Measurements from ENCODE around the gene NFATC2. TPM values are rescaled to one million over a fixed set of nuclear protein-coding genes. Genes with fewer than 3 reads are reported as not detected.

NFATC2 gene
- total RNA-seq, 3 donors from 2014 or later: 6.2 to 7.3 (median 7.2) TPM

DNA sequence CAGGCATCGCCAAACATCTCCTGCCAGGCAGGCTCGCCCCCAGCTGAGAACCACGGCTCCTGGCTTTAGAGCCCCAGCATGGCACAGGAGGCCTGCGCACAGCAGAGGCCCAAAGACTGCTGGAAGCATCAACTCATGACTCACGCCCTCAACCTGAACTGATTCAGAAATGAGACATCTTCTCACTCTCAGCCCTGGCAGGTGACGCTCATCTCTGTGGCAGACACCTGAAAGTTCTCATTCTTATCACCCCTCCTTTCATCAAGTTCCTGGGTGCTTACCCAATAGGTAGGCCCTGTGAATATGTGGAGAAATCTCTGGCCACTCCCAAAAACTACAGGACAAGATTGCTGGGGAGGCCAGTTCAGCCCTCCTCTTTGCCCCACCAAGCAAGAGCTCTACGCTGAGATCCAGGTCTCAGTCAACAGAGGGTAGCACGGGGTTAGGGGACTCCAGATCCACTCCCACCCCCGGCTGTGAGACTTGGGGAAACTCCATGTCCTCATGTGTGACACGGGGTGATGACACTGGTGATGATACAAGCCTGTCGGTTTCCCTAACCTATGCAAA lies 11.3 kb downstream of the NFATC2 start:
- DNase-seq (no peak), ATAC-seq (peak; percentile 45)
- no peak overlapping the region for H3K4me3 ChIP-seq
- no peaks in the 10 kb centered on the region for H3K36me3 ChIP-seq (ENCODE audit: low read depth)
- intact Hi-C loops (cut with DNase I, micrococcal nuclease): no loop called here
- H3K4me1 ChIP-seq (ENCODE audit: low read depth): peaks cover 4% of the 10 kb centered on the region
- TF ChIP-seq, protein P1, sequence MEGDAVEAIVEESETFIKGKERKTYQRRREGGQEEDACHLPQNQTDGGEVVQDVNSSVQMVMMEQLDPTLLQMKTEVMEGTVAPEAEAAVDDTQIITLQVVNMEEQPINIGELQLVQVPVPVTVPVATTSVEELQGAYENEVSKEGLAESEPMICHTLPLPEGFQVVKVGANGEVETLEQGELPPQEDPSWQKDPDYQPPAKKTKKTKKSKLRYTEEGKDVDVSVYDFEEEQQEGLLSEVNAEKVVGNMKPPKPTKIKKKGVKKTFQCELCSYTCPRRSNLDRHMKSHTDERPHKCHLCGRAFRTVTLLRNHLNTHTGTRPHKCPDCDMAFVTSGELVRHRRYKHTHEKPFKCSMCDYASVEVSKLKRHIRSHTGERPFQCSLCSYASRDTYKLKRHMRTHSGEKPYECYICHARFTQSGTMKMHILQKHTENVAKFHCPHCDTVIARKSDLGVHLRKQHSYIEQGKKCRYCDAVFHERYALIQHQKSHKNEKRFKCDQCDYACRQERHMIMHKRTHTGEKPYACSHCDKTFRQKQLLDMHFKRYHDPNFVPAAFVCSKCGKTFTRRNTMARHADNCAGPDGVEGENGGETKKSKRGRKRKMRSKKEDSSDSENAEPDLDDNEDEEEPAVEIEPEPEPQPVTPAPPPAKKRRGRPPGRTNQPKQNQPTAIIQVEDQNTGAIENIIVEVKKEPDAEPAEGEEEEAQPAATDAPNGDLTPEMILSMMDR (IDR thresholded peaks at IDR 0.05): no peak
- no peaks in the 10 kb centered on the region for H3K9me3 ChIP-seq

DNA sequence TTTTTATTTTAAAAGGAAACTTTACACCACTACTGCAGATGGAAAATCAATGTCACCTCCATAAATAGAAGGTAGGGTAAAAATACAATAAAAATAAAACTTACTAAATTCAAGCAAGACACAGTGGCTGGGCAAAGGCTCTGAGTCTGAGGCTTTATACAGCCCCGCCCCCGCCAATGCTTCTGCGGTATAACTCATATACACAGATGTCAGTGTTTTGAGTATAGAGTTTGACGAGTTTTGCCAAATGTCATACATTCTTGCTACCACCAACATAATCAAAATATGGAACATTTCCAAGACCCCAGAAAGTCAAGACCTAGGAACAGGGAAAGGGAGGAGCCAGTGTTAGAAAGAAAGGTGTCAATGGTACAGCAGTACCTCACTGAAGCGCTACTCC lies 12.8 kb downstream of the NFATC2 start:
- Histone ChIP-seq H3K36me3 (ENCODE audit: low read depth) (no peaks in the 10 kb centered on the region), H3K4me1 (ENCODE audit: low read depth) (peaks cover 6% of the 10 kb centered on the region), H3K4me3 (no peak overlapping the region), H3K9me3 (no peaks in the 10 kb centered on the region)
- ATAC-seq: no peak
- TF ChIP-seq, protein P1 (IDR thresholded peaks at IDR 0.05): no peak
- intact Hi-C loops (cut with DNase I, micrococcal nuclease): no loop called here
- peak in 1 of 3 donors; percentile 54 for DNase-seq

DNA sequence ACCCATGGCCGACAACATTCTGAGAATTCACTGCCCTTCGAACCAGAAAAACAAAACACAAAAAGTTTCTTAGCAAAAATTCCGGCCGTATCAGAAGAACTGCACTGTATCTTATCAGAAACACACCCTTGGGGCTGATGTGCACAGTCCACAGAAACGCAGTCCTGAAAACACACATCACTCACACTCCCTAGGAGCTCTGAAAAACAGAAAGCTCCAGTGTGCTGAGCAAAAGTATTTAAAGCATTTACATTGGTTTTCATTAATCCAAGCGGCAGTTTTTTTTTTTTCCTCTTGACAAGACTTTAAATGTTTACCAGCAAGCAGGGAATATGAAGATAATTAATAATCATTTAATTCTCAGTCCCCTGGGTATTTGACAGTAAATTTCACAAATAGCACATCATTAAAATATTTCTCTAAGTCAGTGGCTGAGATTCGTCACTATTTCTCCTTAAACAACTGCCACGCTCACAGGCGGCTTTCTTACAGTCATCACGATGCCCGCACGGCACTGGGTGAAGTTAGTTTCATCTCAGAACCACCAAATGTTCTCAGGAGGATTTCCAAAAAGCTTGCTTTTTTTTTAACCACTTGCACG lies 13.3 kb downstream of the NFATC2 start:
- TF ChIP-seq, protein P1 (IDR thresholded peaks at IDR 0.05): no peak
- H3K36me3 ChIP-seq (ENCODE audit: low read depth): no peaks in the 10 kb centered on the region

DNA sequence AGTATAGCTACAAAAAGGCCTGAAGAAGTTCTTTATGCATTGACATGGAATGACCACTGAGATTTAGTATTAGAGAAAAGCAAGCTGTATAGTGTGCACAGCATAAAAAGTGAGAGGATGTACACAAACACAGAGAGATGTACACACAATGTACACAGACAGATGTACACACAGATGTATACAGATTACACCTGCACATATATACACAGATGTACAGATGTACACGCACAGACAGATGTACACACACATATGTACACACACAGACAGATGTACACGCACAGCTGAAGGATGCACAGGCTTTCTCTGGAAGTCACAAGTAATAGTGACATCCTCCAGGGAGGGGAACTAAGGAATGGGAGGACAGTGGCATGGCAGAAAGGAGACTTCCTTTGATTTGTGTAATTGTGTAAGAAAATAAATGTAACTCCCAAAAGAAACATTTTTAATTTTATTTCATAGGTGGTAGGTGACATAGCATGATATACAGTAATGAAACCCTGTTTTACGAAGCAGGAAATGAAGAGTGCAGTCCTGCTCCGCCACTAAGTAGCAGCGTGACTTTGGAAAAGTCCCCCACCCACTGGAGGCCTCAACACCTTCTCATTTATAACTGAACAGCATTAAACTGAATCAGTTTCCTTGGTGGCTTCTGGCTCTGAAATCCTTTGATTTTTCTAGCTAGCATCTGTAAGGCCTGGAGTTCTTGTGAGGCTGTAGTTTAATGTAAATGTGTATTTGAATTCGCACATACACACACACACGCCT lies 14.1 kb downstream of the NFATC2 start:
- intact Hi-C loops (cut with DNase I, micrococcal nuclease): no loop called here
- TF ChIP-seq, protein P1 (IDR thresholded peaks at IDR 0.05): no peak
- no peak overlapping the region for H3K4me3 ChIP-seq
- ATAC-seq: peak; percentile 22
- H3K36me3 ChIP-seq (ENCODE audit: low read depth): no peaks in the 10 kb centered on the region
- H3K9me3 ChIP-seq: no peaks in the 10 kb centered on the region
- DNase-seq: no peak
- H3K4me1 ChIP-seq (ENCODE audit: low read depth): peaks cover 6% of the 10 kb centered on the region

More for the DNA sequence above, 13.3 kb downstream of the NFATC2 start:
- ATAC-seq (no peak), DNase-seq (no peak)
- Histone ChIP-seq H3K4me1 (ENCODE audit: low read depth) (peaks cover 6% of the 10 kb centered on the region), H3K9me3 (no peaks in the 10 kb centered on the region), H3K4me3 (no peak overlapping the region)
- intact Hi-C loops (cut with DNase I, micrococcal nuclease): no loop called here

DNA sequence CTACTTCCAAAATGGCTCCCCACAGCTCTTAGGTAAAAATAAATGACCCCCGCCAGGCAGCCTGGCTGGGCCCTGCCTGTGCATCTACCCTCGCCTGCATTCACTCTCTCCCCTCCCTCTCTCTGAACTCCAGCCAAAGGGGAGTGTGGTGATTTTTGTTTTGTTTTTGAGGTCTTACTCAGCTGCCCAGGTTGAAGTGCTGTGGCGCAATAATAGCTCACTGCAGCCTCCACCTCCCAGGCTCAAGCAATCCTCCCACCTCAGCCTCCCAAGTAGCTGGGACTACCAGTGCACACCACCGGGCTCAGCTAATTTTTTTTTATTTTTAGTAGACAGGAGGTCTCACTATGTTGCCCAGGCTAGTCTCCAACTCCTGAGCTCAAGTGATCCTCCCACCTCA lies 15.8 kb downstream of the NFATC2 start:
- TF ChIP-seq, protein P1 (IDR thresholded peaks at IDR 0.05): no peak
- Histone ChIP-seq H3K9me3 (no peaks in the 10 kb centered on the region), H3K36me3 (ENCODE audit: low read depth) (no peaks in the 10 kb centered on the region), H3K4me1 (ENCODE audit: low read depth) (peaks cover 6% of the 10 kb centered on the region), H3K4me3 (no peak overlapping the region)
- intact Hi-C loops (cut with DNase I, micrococcal nuclease): no loop called here
- DNase-seq (no peak), ATAC-seq (no peak)

All from mucosa of descending colon (tissue), 3 donors.